ENCODE results near the gene OLIG1.

The OLIG1 gene

DNA sequence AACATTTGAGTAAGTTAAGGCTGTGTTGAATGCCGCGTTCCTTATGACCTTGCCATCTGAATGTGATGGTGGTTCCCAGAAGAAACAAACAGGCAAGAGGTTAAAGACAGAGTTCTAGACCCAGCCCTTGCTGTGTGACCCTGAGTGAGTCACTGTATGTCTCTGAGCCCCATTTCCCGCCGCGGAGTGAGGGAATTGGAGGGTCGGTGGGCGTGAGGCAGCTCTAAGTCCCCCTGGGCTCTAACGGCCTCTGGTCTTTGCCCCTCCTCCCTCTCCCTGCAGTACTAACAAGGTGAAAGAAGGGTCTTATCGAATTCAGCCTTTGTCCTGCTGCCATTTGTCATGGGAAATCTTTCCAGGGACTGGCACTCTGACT, 40.4 kb downstream of the OLIG1 start:
- no peak overlapping the region for H3K27ac ChIP-seq (ENCODE audit: low read length)
- H3K4me2 ChIP-seq (ENCODE audit: low read length) = no peak overlapping the region
- no peaks in the 10 kb centered on the region for H3K79me2 ChIP-seq (ENCODE audit: low read length)
- TF ChIP-seq EZH2phosphoT487 (IDR thresholded peaks at IDR 0.05; ENCODE audit: low read depth) = no peak
- TF ChIP-seq, protein P1, sequence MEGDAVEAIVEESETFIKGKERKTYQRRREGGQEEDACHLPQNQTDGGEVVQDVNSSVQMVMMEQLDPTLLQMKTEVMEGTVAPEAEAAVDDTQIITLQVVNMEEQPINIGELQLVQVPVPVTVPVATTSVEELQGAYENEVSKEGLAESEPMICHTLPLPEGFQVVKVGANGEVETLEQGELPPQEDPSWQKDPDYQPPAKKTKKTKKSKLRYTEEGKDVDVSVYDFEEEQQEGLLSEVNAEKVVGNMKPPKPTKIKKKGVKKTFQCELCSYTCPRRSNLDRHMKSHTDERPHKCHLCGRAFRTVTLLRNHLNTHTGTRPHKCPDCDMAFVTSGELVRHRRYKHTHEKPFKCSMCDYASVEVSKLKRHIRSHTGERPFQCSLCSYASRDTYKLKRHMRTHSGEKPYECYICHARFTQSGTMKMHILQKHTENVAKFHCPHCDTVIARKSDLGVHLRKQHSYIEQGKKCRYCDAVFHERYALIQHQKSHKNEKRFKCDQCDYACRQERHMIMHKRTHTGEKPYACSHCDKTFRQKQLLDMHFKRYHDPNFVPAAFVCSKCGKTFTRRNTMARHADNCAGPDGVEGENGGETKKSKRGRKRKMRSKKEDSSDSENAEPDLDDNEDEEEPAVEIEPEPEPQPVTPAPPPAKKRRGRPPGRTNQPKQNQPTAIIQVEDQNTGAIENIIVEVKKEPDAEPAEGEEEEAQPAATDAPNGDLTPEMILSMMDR (IDR thresholded peaks at IDR 0.05; ENCODE audit: low read depth, low read length) = no peak
- H3K9me3 ChIP-seq (ENCODE audit: insufficient read depth, low read length) = no peaks in the 10 kb centered on the region
- H3K36me3 ChIP-seq (replicated peaks; ENCODE audit: low read depth, low read length) = no peaks in the 10 kb centered on the region
- no peak overlapping the region for H2AFZ ChIP-seq (ENCODE audit: low read depth, low read length)
- H3K4me1 ChIP-seq (ENCODE audit: low read length) = no peaks in the 10 kb centered on the region
- H3K9ac ChIP-seq (ENCODE audit: low read length) = no peak overlapping the region
- no peaks in the 10 kb centered on the region for H4K20me1 ChIP-seq (ENCODE audit: insufficient read depth, low read length)
- H3K27me3 ChIP-seq (ENCODE audit: low read depth, low read length) = peaks cover 8% of the 10 kb centered on the region; the same call in 1 of the 2 replicates
- H3K4me3 ChIP-seq (ENCODE audit: low read length) = no peak overlapping the region

DNA sequence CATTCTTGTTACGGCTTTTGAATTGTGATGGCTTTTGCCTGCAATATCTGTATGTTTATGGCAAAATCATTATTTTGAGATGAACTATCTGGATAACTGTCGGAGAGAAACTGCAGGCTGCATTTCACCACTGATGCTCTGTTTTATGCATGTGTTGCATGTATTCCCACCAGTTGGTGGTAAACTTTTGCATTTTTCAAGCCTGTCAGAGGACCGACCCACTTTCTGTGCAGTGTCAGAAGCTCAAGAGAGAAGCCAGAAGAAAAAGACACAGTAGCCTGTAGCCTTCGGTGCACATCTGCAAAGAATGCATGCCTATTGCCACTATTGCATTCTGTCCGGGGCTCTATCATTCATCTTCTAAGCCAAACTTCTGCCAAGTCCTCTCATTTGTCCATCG, 41.6 kb downstream of the OLIG1 start:
- Histone ChIP-seq H2AFZ (ENCODE audit: low read depth, low read length) (no peak overlapping the region), H3K4me3 (ENCODE audit: low read length) (no peak overlapping the region), H3K9me3 (ENCODE audit: insufficient read depth, low read length) (no peaks in the 10 kb centered on the region), H3K27me3 (ENCODE audit: low read depth, low read length) (0 out of 2 replicates have a peak, but pooled peaks cover 4% of the 10 kb centered on the region), H3K4me1 (ENCODE audit: low read length) (no peaks in the 10 kb centered on the region), H3K9ac (ENCODE audit: low read length) (no peak overlapping the region), H4K20me1 (ENCODE audit: insufficient read depth, low read length) (no peaks in the 10 kb centered on the region), H3K4me2 (ENCODE audit: low read length) (no peak overlapping the region), H3K79me2 (ENCODE audit: low read length) (no peaks in the 10 kb centered on the region), H3K27ac (ENCODE audit: low read length) (no peak overlapping the region), H3K36me3 (replicated peaks; ENCODE audit: low read depth, low read length) (no peaks in the 10 kb centered on the region)
- no peak for TF ChIP-seq EZH2phosphoT487 (IDR thresholded peaks at IDR 0.05; ENCODE audit: low read depth)
- TF ChIP-seq, protein P1 (IDR thresholded peaks at IDR 0.05; ENCODE audit: low read depth, low read length) = no peak

DNA sequence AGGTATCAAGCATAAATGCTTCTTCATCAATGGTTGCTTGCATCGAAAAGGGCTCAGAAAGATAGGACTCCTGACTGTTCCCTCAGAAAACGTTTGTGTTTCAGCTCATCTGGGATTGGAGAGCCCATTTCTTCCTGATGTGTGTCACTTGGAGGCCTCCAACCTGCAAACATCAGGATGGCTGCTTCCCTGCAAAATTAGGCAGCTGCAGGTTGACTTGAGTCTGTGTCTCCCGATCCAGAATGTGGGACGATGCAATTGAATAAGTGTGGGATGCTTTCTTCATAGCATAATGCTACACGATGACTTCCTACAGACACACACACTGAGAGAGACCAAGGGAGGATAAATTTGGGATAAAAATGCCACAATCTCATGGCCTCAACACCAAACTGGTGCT, 42.2 kb downstream of the OLIG1 start:
- H4K20me1 ChIP-seq (ENCODE audit: insufficient read depth, low read length) = no peaks in the 10 kb centered on the region
- H2AFZ ChIP-seq (ENCODE audit: low read depth, low read length) = no peak overlapping the region
- no peak overlapping the region for H3K9ac ChIP-seq (ENCODE audit: low read length)
- TF ChIP-seq EZH2phosphoT487 (IDR thresholded peaks at IDR 0.05; ENCODE audit: low read depth) = no peak
- no peak overlapping the region for H3K27ac ChIP-seq (ENCODE audit: low read length)
- H3K4me2 ChIP-seq (ENCODE audit: low read length) = no peak overlapping the region
- no peaks in the 10 kb centered on the region for H3K79me2 ChIP-seq (ENCODE audit: low read length)
- no peaks in the 10 kb centered on the region for H3K9me3 ChIP-seq (ENCODE audit: insufficient read depth, low read length)
- H3K4me3 ChIP-seq (ENCODE audit: low read length) = no peak overlapping the region
- no peaks in the 10 kb centered on the region for H3K36me3 ChIP-seq (replicated peaks; ENCODE audit: low read depth, low read length)
- no peaks in the 10 kb centered on the region for H3K4me1 ChIP-seq (ENCODE audit: low read length)
- 0 out of 2 replicates have a peak, but pooled peaks cover 4% of the 10 kb centered on the region for H3K27me3 ChIP-seq (ENCODE audit: low read depth, low read length)

DNA sequence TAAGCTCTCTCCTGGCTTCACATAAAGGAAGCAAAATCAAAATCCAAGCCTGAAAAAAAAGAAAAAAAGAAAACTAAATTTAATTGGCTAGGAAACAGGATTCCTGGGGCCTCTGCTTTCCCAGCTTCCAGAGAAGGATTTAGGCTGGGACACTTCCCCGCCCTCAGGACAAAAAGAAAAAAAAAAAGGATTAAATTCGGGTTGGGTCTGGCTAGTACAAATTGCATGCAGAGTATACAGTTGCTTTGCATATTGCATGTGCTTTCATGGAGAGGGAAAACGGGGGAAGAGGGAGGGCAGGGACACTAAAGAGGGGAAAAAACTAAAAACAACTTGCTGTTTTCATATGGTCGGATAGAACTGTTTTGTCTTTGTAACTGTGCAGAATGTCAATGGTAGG, 42.7 kb downstream of the OLIG1 start:
- Histone ChIP-seq H3K27ac (ENCODE audit: low read length) (no peak overlapping the region), H3K4me1 (ENCODE audit: low read length) (no peaks in the 10 kb centered on the region), H3K4me3 (ENCODE audit: low read length) (no peak overlapping the region), H3K9me3 (ENCODE audit: insufficient read depth, low read length) (no peaks in the 10 kb centered on the region), H3K27me3 (ENCODE audit: low read depth, low read length) (0 out of 2 replicates have a peak, but pooled peaks cover 4% of the 10 kb centered on the region), H3K9ac (ENCODE audit: low read length) (no peak overlapping the region), H3K79me2 (ENCODE audit: low read length) (no peaks in the 10 kb centered on the region), H3K36me3 (replicated peaks; ENCODE audit: low read depth, low read length) (no peaks in the 10 kb centered on the region), H4K20me1 (ENCODE audit: insufficient read depth, low read length) (no peaks in the 10 kb centered on the region), H3K4me2 (ENCODE audit: low read length) (no peak overlapping the region), H2AFZ (ENCODE audit: low read depth, low read length) (no peak overlapping the region)
- TF ChIP-seq, protein P1 (IDR thresholded peaks at IDR 0.05; ENCODE audit: low read depth, low read length) = no peak
- no peak for TF ChIP-seq EZH2phosphoT487 (IDR thresholded peaks at IDR 0.05; ENCODE audit: low read depth)

DNA sequence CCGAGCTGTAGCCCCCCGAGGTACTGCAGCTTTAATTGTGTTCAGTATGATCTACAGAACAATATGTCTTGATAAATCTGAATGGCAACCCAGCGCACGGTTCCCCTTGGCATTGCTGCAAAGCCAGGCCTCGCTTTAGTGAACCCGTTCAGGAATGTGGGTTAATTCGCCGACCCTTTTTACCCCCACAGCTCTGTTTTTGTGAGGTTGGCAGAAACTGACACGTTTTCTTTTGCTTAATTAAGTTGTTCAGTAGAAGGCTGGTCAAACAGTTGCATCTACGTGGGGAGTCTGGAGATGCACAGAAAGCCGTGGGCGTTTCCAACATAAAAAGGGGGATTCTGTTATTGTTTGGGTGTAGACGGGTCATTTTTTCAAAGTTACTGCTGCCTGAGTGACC, 43.2 kb downstream of the OLIG1 start:
- Histone ChIP-seq H3K4me1 (ENCODE audit: low read length) (no peaks in the 10 kb centered on the region), H3K36me3 (replicated peaks; ENCODE audit: low read depth, low read length) (no peaks in the 10 kb centered on the region), H3K4me2 (ENCODE audit: low read length) (no peak overlapping the region), H3K9me3 (ENCODE audit: insufficient read depth, low read length) (no peaks in the 10 kb centered on the region), H3K9ac (ENCODE audit: low read length) (no peak overlapping the region), H4K20me1 (ENCODE audit: insufficient read depth, low read length) (no peaks in the 10 kb centered on the region), H2AFZ (ENCODE audit: low read depth, low read length) (no peak overlapping the region), H3K27ac (ENCODE audit: low read length) (no peak overlapping the region), H3K4me3 (ENCODE audit: low read length) (no peak overlapping the region), H3K79me2 (ENCODE audit: low read length) (no peaks in the 10 kb centered on the region), H3K27me3 (ENCODE audit: low read depth, low read length) (0 out of 2 replicates have a peak, but pooled peaks cover 4% of the 10 kb centered on the region)
- TF ChIP-seq EZH2phosphoT487 (IDR thresholded peaks at IDR 0.05; ENCODE audit: low read depth) = no peak
- TF ChIP-seq, protein P1 (IDR thresholded peaks at IDR 0.05; ENCODE audit: low read depth, low read length) = no peak
